Sigmoid colon (tissue), 3 donors: ENCODE measurements around the gene TRIM5.

Source experiments
- POLR2A ChIP-seq, 2 donors: fragments of 450-650 bp; IDR thresholded peaks; one replicate each; pipeline ENCODE4 v1.6.1; 2016; ENCODE audit warnings: antibody characterized with exemption in 2 of 2, mild to moderate bottlenecking in 2 of 2, moderate library complexity in 2 of 2
- TF ChIP-seq, protein P1 (sequence below), 4 experiments: fragments of 450-650 bp in 3 of 4; fragments of 200-600 bp in 1 of 4; IDR thresholded peaks; one replicate each; pipeline ENCODE4 v1.5.1; 2016 to 2019; ENCODE audit warnings: antibody characterized with exemption in 4 of 4, mild to moderate bottlenecking in 3 of 4, moderate library complexity in 2 of 4

DNA sequence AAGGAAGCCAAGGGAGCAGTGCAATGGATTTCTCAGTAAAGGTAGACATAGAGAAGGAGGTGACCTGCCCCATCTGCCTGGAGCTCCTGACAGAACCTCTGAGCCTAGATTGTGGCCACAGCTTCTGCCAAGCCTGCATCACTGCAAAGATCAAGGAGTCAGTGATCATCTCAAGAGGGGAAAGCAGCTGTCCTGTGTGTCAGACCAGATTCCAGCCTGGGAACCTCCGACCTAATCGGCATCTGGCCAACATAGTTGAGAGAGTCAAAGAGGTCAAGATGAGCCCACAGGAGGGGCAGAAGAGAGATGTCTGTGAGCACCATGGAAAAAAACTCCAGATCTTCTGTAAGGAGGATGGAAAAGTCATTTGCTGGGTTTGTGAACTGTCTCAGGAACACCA is 11.3 kb upstream of the TRIM5 start:
- TF ChIP-seq POLR2A (IDR thresholded peaks at IDR 0.05): no peak
- TF ChIP-seq, protein P1, sequence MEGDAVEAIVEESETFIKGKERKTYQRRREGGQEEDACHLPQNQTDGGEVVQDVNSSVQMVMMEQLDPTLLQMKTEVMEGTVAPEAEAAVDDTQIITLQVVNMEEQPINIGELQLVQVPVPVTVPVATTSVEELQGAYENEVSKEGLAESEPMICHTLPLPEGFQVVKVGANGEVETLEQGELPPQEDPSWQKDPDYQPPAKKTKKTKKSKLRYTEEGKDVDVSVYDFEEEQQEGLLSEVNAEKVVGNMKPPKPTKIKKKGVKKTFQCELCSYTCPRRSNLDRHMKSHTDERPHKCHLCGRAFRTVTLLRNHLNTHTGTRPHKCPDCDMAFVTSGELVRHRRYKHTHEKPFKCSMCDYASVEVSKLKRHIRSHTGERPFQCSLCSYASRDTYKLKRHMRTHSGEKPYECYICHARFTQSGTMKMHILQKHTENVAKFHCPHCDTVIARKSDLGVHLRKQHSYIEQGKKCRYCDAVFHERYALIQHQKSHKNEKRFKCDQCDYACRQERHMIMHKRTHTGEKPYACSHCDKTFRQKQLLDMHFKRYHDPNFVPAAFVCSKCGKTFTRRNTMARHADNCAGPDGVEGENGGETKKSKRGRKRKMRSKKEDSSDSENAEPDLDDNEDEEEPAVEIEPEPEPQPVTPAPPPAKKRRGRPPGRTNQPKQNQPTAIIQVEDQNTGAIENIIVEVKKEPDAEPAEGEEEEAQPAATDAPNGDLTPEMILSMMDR (IDR thresholded peaks at IDR 0.05): no peak
